AG04450 (cell line): Measurements from ENCODE around the gene PTPN13. TPM values are rescaled to one million over a fixed set of nuclear protein-coding genes. Genes with fewer than 3 reads are reported as not detected.

ENCODE experiments used
- CTCF ChIA-PET: fragments of 300-600, 350-600 bp; formaldehyde crosslinking; extraction: SDS; loops from one replicate; lab custom pipeline; 2022; ENCODE audit warnings: antibody characterized with exemption, inconsistent platforms; lab: Charles Lee
- POLR2A ChIA-PET: fragments of 350-600 bp; formaldehyde crosslinking; extraction: SDS; loops from one replicate; lab custom pipeline; 2021; ENCODE audit warnings: antibody characterized with exemption, inconsistent platforms; lab: Yijun Ruan, JAX
- DNase-seq: peaks from one replicate; pipeline ENCODE4 v3.0.0-alpha.2; 2011; ENCODE audit warnings: low read depth, low spot score
- H3K27ac ChIP-seq: one replicate; pipeline ENCODE4 v1.5.1; 2012; ENCODE audit warnings: low read depth, low read length, control low read depth
- H3K27me3 ChIP-seq: one replicate; pipeline ENCODE4 v1.6.0; 2012; ENCODE audit warnings: low read length; ENCODE audit not compliant: control insufficient read depth, insufficient read depth
- H3K4me3 ChIP-seq: 2 replicates; pipeline ENCODE4 v1.5.1; 2011; ENCODE audit warnings: mild to moderate bottlenecking, low read depth, low read length, control low read depth
- H3K9me3 ChIP-seq: 2 replicates; pipeline ENCODE4 v1.5.1; 2012; ENCODE audit warnings: low read length; ENCODE audit not compliant: control insufficient read depth, insufficient read depth
- polyA plus RNA-seq: library from polyadenylated mRNA; depleted of rRNA; stranded (reverse); fragments of >200 nt; gene quantifications from 2 replicates; pipeline ENCODE4 v1.2.3, GENCODE V29; 2011
- TF ChIP-seq, protein P1 (sequence below): IDR thresholded peaks from 2 replicates; pipeline ENCODE4 v1.5.1; 2011; ENCODE audit warnings: low read depth, low read length, control low read depth, inconsistent platforms

PTPN13 gene
- polyA plus RNA-seq, 1 experiment = 26.7 TPM

DNA sequence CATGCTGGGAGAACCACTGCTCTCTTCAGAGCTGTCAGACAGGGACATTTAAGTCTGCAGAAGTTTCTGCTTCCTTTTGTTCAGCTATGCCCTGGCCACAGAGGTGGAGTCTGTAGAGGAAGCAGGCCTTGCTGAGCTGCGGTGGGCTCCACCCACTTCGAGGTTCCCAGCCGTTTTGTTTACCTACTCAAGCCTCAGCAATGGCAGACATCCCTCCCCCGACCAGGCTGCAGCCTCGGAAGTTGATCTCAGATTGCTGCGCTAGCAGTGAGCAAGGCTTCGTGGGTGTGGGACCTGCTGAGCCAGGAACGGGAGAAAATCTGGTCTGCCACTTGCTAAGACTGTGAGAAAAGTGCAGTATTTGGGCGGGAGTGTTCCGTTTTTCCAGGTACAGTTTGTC is 136.2 kb downstream of the PTPN13 start:
- no peaks in the 10 kb centered on the region for H3K9me3 ChIP-seq
- TF ChIP-seq, protein P1, sequence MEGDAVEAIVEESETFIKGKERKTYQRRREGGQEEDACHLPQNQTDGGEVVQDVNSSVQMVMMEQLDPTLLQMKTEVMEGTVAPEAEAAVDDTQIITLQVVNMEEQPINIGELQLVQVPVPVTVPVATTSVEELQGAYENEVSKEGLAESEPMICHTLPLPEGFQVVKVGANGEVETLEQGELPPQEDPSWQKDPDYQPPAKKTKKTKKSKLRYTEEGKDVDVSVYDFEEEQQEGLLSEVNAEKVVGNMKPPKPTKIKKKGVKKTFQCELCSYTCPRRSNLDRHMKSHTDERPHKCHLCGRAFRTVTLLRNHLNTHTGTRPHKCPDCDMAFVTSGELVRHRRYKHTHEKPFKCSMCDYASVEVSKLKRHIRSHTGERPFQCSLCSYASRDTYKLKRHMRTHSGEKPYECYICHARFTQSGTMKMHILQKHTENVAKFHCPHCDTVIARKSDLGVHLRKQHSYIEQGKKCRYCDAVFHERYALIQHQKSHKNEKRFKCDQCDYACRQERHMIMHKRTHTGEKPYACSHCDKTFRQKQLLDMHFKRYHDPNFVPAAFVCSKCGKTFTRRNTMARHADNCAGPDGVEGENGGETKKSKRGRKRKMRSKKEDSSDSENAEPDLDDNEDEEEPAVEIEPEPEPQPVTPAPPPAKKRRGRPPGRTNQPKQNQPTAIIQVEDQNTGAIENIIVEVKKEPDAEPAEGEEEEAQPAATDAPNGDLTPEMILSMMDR = no peak
- ChIA-PET POLR2A (no interaction called here), CTCF (interaction anchor here (1.3 kb wide), 1 partner anchor 234 kb away, joined by 3 read pairs; no protein-coding TSS in a partner anchor)
- H3K27ac ChIP-seq = no peak overlapping the region
- no peak for DNase-seq
- no peaks in the 10 kb centered on the region for H3K27me3 ChIP-seq
- no peak overlapping the region for H3K4me3 ChIP-seq

DNA sequence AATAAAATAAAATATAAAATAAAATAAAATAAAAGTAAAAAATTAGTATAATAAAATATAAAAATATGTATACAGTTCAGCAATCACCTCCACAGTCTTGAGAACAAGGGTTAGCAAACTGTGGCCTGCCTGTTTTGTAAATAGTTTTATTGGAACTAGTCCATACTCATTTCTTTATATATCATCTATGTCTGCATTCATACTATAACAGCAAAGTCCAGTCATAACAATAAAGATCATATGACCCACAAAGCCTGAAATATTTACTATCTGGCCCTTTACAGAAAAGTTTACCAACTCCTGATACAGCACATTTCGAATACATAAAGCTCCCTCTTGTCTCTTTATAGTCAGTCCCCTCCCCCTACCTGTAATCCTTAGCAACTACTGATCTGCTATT is 143.1 kb downstream of the PTPN13 start:
- H3K4me3 ChIP-seq = no peak overlapping the region
- no peak for DNase-seq
- POLR2A ChIA-PET = no interaction called here

DNA sequence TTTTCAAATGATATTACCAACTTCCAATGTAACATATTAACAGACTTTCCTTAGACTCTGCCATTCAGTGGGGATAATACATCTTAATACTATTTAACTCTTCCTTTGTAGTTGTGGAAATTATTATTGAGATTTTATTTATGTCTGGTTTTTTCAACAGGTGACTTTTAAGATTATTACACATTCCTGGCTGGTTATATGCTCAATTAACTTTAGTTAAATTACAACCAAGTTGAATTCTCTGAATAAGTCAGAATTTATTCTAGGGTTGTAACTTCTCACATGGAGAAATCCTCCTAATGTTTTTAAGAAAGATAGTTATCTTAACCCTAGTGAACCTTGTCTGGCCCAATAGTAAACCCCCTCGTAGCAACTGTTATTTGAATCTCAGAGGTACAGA is 147.7 kb downstream of the PTPN13 start:
- TF ChIP-seq, protein P1 = no peak
- ChIA-PET POLR2A (no interaction called here), CTCF (no interaction called here)
- Histone ChIP-seq H3K27ac (no peak overlapping the region), H3K27me3 (no peaks in the 10 kb centered on the region), H3K9me3 (peaks cover 7% of the 10 kb centered on the region; the same call in 1 of the 2 replicates), H3K4me3 (no peak overlapping the region)
- DNase-seq = no peak

More for the DNA sequence above, 143.1 kb downstream of the PTPN13 start:
- TF ChIP-seq, protein P1 = no peak
- Histone ChIP-seq H3K27ac (no peak overlapping the region), H3K27me3 (no peaks in the 10 kb centered on the region), H3K9me3 (peaks cover 7% of the 10 kb centered on the region; the same call in 1 of the 2 replicates)
- CTCF ChIA-PET = no interaction called here

DNA sequence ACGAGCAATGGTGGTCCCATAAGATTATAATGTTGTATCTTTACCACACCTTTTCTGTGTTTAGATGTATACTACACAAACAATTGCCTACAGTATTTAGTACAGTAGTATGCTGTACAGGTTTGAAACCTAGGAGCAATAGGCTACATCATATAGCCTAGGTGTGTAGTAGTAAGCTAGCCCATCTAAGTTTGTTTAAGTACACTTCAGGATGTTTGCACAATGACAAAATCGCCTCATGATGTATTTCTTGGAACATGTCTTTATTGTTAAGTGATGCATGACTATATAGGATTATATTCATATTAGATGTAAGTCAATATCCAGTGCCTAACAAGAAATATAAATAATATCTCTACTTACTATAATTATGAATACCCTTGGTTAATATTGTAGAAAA is 150.5 kb downstream of the PTPN13 start:
- TF ChIP-seq, protein P1 = no peak
- no peak for DNase-seq
- H3K27me3 ChIP-seq = no peaks in the 10 kb centered on the region
- ChIA-PET CTCF (no interaction called here), POLR2A (no interaction called here)
- H3K27ac ChIP-seq = no peak overlapping the region
- peaks cover 7% of the 10 kb centered on the region; the same call in 1 of the 2 replicates for H3K9me3 ChIP-seq
- no peak overlapping the region for H3K4me3 ChIP-seq

DNA sequence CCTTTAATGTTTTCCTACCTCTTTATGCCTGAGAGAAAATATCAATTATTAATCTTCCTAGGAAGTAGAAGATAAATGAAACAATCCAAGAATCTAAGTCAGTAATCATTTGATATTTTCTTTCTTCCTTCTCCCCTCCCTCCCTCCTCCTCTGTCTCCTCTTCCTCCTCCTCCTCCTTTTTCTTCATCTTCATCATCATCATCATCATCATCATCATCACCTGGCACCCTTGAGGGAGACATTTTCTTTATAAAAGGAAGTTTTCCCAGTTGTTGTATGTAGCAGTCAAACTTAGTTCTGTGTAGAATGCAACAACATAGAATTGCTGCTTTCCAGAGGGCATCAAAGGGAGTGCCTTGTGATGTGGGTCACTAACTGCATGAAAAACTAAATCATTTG is 155.0 kb downstream of the PTPN13 start:
- no peaks in the 10 kb centered on the region for H3K9me3 ChIP-seq
- ChIA-PET POLR2A (no interaction called here), CTCF (interaction anchor here (1.0 kb wide), 1 partner anchor 253 kb away, joined by 3 read pairs; no protein-coding TSS in a partner anchor)
- TF ChIP-seq, protein P1 = no peak
- no peak overlapping the region for H3K4me3 ChIP-seq
- no peak overlapping the region for H3K27ac ChIP-seq
- no peak for DNase-seq
- H3K27me3 ChIP-seq = no peaks in the 10 kb centered on the region
